Astrocyte (in vitro differentiated cells and primary cell): ENCODE measurements around the gene CDK15.

Experiments
- EZH2 ChIP-seq: IDR thresholded peaks from 2 replicates; pipeline ENCODE4 v1.6.1; 2012; ENCODE audit warnings: mild to moderate bottlenecking, low read length, inconsistent platforms; ENCODE audit not compliant: insufficient read depth
- TF ChIP-seq, protein P1 (sequence below): IDR thresholded peaks from 2 replicates; pipeline ENCODE4 v1.5.1; 2011; ENCODE audit warnings: low read depth, mild to moderate bottlenecking, inconsistent platforms, low read length, moderate library complexity; ENCODE audit not compliant: insufficient read depth

DNA sequence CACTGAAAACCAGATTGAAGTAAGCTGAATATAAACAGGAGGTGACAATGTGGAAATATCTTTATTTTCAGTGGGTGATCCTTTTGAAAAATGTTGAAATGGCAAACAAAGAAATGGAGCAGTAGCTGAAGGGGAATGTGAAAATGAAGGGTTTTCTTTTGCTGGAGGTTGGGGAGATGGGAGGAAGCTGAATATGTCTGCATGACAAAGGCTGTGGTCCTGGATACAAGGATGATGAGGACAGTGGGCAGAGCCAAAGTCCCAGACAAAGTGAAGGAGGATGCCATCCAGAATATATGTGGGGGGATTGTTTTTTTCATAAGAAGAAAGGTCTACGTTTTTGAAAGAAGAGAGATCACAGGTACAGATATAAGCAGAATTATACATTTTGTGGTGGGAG is 32.3 kb upstream of the CDK15 start:
- TF ChIP-seq, protein P1, sequence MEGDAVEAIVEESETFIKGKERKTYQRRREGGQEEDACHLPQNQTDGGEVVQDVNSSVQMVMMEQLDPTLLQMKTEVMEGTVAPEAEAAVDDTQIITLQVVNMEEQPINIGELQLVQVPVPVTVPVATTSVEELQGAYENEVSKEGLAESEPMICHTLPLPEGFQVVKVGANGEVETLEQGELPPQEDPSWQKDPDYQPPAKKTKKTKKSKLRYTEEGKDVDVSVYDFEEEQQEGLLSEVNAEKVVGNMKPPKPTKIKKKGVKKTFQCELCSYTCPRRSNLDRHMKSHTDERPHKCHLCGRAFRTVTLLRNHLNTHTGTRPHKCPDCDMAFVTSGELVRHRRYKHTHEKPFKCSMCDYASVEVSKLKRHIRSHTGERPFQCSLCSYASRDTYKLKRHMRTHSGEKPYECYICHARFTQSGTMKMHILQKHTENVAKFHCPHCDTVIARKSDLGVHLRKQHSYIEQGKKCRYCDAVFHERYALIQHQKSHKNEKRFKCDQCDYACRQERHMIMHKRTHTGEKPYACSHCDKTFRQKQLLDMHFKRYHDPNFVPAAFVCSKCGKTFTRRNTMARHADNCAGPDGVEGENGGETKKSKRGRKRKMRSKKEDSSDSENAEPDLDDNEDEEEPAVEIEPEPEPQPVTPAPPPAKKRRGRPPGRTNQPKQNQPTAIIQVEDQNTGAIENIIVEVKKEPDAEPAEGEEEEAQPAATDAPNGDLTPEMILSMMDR: no peak
- no peak for TF ChIP-seq EZH2
